Stimulated activated naive CD8-positive, alpha-beta T cell treated with anti-CD3 and anti-CD28 coated beads, Interleukin-15, Interleukin-2, amounts not matched to agents 100 ng/mL and 50 ng/mL, for 24 hours (primary cell): ENCODE data around the gene PTOV1.
A peak's percentile ranks its signal among the peaks of the same experiment; 100 is the strongest.

Experiments used
- H3K27ac Mint-ChIP-seq: one replicate; pipeline ENCODE4 v1.8.0; 2021; ENCODE audit warnings: mild to moderate bottlenecking, mixed read lengths
- H3K27me3 Mint-ChIP-seq: one replicate; pipeline ENCODE4 v1.8.0; 2021; ENCODE audit warnings: mixed read lengths
- H3K36me3 Mint-ChIP-seq: one replicate; pipeline ENCODE4 v1.8.0; 2021; ENCODE audit warnings: low read depth, mixed read lengths
- H3K4me1 Mint-ChIP-seq: one replicate; pipeline ENCODE4 v1.8.0; 2021; ENCODE audit warnings: low read depth, mixed read lengths
- H3K4me3 Mint-ChIP-seq: one replicate; pipeline ENCODE4 v1.8.0; 2021; ENCODE audit warnings: mild to moderate bottlenecking, mixed read lengths
- H3K9me3 Mint-ChIP-seq: one replicate; pipeline ENCODE4 v1.8.0; 2021; ENCODE audit warnings: mixed read lengths

The PTOV1 gene

GRCh38 chr19:49857061-49857837 lies 6.3 kb downstream of the PTOV1 start:
- peaks cover 14% of the 10 kb centered on the region for H3K4me1 Mint-ChIP-seq
- H3K27me3 Mint-ChIP-seq, result no peaks in the 10 kb centered on the region
- no peaks in the 10 kb centered on the region for H3K9me3 Mint-ChIP-seq
- no peak overlapping the region for H3K4me3 Mint-ChIP-seq
- H3K27ac Mint-ChIP-seq, result no peak overlapping the region
- H3K36me3 Mint-ChIP-seq, result peaks cover 14% of the 10 kb centered on the region

GRCh38 chr19:49857838-49858087 lies 6.8 kb downstream of the PTOV1 start:
- no peaks in the 10 kb centered on the region for H3K9me3 Mint-ChIP-seq
- no peak overlapping the region for H3K4me3 Mint-ChIP-seq
- H3K27ac Mint-ChIP-seq, result no peak overlapping the region
- H3K27me3 Mint-ChIP-seq, result no peaks in the 10 kb centered on the region
- H3K36me3 Mint-ChIP-seq, result peaks cover 12% of the 10 kb centered on the region
- peaks cover 9% of the 10 kb centered on the region for H3K4me1 Mint-ChIP-seq

GRCh38 chr19:49858088-49858985 lies 7.4 kb downstream of the PTOV1 start:
- no peaks in the 10 kb centered on the region for H3K9me3 Mint-ChIP-seq

GRCh38 chr19:49859682-49860335 lies 8.8 kb downstream of the PTOV1 start:
- no peaks in the 10 kb centered on the region for H3K27me3 Mint-ChIP-seq
- H3K4me3 Mint-ChIP-seq, result no peak overlapping the region
- H3K36me3 Mint-ChIP-seq, result peaks cover 28% of the 10 kb centered on the region
- no peaks in the 10 kb centered on the region for H3K9me3 Mint-ChIP-seq
- no peak overlapping the region for H3K27ac Mint-ChIP-seq
- H3K4me1 Mint-ChIP-seq, result peaks cover 9% of the 10 kb centered on the region

More at GRCh38 chr19:49858088-49858985, 7.4 kb downstream of the PTOV1 start:
- Mint-ChIP-seq H3K27me3 (no peaks in the 10 kb centered on the region), H3K4me3 (no peak overlapping the region), H3K4me1 (peaks cover 7% of the 10 kb centered on the region), H3K27ac (no peak overlapping the region), H3K36me3 (peaks cover 13% of the 10 kb centered on the region)

GRCh38 chr19:49860336-49861102 lies 9.6 kb downstream of the PTOV1 start:
- no peaks in the 10 kb centered on the region for H3K9me3 Mint-ChIP-seq
- H3K27ac Mint-ChIP-seq, result no peak overlapping the region
- peaks cover 16% of the 10 kb centered on the region for H3K4me1 Mint-ChIP-seq
- no peaks in the 10 kb centered on the region for H3K27me3 Mint-ChIP-seq
- peaks cover 27% of the 10 kb centered on the region for H3K36me3 Mint-ChIP-seq
- no peak overlapping the region for H3K4me3 Mint-ChIP-seq

- Mint-ChIP-seq H3K9me3 (no peaks in the 10 kb centered on the region), H3K27me3 (no peaks in the 10 kb centered on the region), H3K27ac (no peak overlapping the region), H3K4me3 (no peak overlapping the region), H3K36me3 (peaks cover 25% of the 10 kb centered on the region), H3K4me1 (peaks cover 22% of the 10 kb centered on the region)
Measured at GRCh38 chr19:49861107-49861506, 10.1 kb downstream of the PTOV1 start.

- peaks cover 30% of the 10 kb centered on the region for H3K36me3 Mint-ChIP-seq
- no peak overlapping the region for H3K27ac Mint-ChIP-seq
- peaks cover 29% of the 10 kb centered on the region for H3K4me1 Mint-ChIP-seq
- no peaks in the 10 kb centered on the region for H3K27me3 Mint-ChIP-seq
- H3K9me3 Mint-ChIP-seq, result no peaks in the 10 kb centered on the region
- no peak overlapping the region for H3K4me3 Mint-ChIP-seq
Measured at GRCh38 chr19:49861541-49862378, 10.8 kb downstream of the PTOV1 start.

- peak overlapping the region; percentile 46 for H3K27ac Mint-ChIP-seq
- H3K27me3 Mint-ChIP-seq, result no peaks in the 10 kb centered on the region
- H3K36me3 Mint-ChIP-seq, result peaks cover 32% of the 10 kb centered on the region
- H3K4me1 Mint-ChIP-seq, result peaks cover 33% of the 10 kb centered on the region
- H3K9me3 Mint-ChIP-seq, result no peaks in the 10 kb centered on the region
- H3K4me3 Mint-ChIP-seq, result no peak overlapping the region
Measured at GRCh38 chr19:49862391-49863253, 11.7 kb downstream of the PTOV1 start.

GRCh38 chr19:49863254-49863934 lies 12.4 kb downstream of the PTOV1 start:
- Mint-ChIP-seq H3K4me1 (peaks cover 41% of the 10 kb centered on the region), H3K9me3 (no peaks in the 10 kb centered on the region), H3K36me3 (peaks cover 32% of the 10 kb centered on the region), H3K4me3 (no peak overlapping the region), H3K27me3 (no peaks in the 10 kb centered on the region), H3K27ac (peak overlapping the region; percentile 46)

GRCh38 chr19:49863935-49864320 lies 13.0 kb downstream of the PTOV1 start:
- peaks cover 32% of the 10 kb centered on the region for H3K36me3 Mint-ChIP-seq
- H3K27me3 Mint-ChIP-seq, result no peaks in the 10 kb centered on the region
- H3K9me3 Mint-ChIP-seq, result no peaks in the 10 kb centered on the region
- H3K27ac Mint-ChIP-seq, result no peak overlapping the region
- peaks cover 46% of the 10 kb centered on the region for H3K4me1 Mint-ChIP-seq
- H3K4me3 Mint-ChIP-seq, result no peak overlapping the region

- no peak overlapping the region for H3K4me3 Mint-ChIP-seq
- H3K9me3 Mint-ChIP-seq, result no peaks in the 10 kb centered on the region
- H3K36me3 Mint-ChIP-seq, result peaks cover 32% of the 10 kb centered on the region
- no peaks in the 10 kb centered on the region for H3K27me3 Mint-ChIP-seq
- no peak overlapping the region for H3K27ac Mint-ChIP-seq
- peaks cover 46% of the 10 kb centered on the region for H3K4me1 Mint-ChIP-seq
Measured at GRCh38 chr19:49864890-49865289, 13.9 kb downstream of the PTOV1 start.

GRCh38 chr19:49866933-49867782 lies 16.2 kb downstream of the PTOV1 start, which contains the start of gene PNKP:
PNKP (minus strand) TSS chr19:49867576; CDS start chr19:49867204, 372 bp downstream.
- peaks cover 32% of the 10 kb centered on the region for H3K36me3 Mint-ChIP-seq
- H3K27me3 Mint-ChIP-seq, result no peaks in the 10 kb centered on the region
- H3K4me1 Mint-ChIP-seq, result peaks cover 58% of the 10 kb centered on the region
- H3K4me3 Mint-ChIP-seq, result peak within 1 kb of the TSS; percentile 97
- no peaks in the 10 kb centered on the region for H3K9me3 Mint-ChIP-seq
- H3K27ac Mint-ChIP-seq, result peak within 1 kb of the TSS; percentile 99
